Thyroid gland (tissue), 4 donors: Measurements from ENCODE around the gene NFIB. TPM values are rescaled to one million over a fixed set of nuclear protein-coding genes. Genes with fewer than 3 reads are reported as not detected.

Experiments used
- DNase-seq, 2 donors: peaks; one replicate each; pipeline ENCODE4 v3.0.0-alpha.2; 2019
- H3K27ac ChIP-seq, 3 donors: fragments of 200-600 bp; sonication (generic); 1 replicate in 2 of 3; 2 replicates in 1 of 3; pipeline ENCODE4 v1.5.1; 2016 to 2019; ENCODE audit warnings: mild to moderate bottlenecking in 1 of 3, moderate library complexity in 1 of 3
- H3K27me3 ChIP-seq: fragments of 200-600 bp; sonication (generic); one replicate; pipeline ENCODE4 v1.5.1; 2019
- H3K36me3 ChIP-seq, 2 donors: fragments of 200-600 bp; sonication (generic); one replicate each; pipeline ENCODE4 v1.5.1; 2016 to 2019
- H3K4me1 ChIP-seq, 2 donors: fragments of 200-600 bp; sonication (generic); one replicate each; pipeline ENCODE4 v1.5.1; 2017 to 2019
- H3K4me3 ChIP-seq, 3 donors: fragments of 200-600 bp; sonication (generic); replicated peaks in 1 of 3; 1 replicate in 2 of 3; 2 replicates in 1 of 3; pipeline ENCODE4 v1.5.1; 2016; ENCODE audit warnings: mild to moderate bottlenecking in 1 of 3
- H3K9me3 ChIP-seq: fragments of 200-600 bp; sonication (generic); one replicate; pipeline ENCODE4 v1.5.1; 2017
- CTCF ChIP-seq, 6 experiments: fragments of 200-600 bp in 3 of 6; fragments of 450-650 bp in 3 of 6; sonication (generic) in 3 of 6; IDR thresholded peaks; one replicate each; pipeline ENCODE4 v1.5.1; 2016 to 2019; ENCODE audit warnings: antibody characterized with exemption in 6 of 6, mild to moderate bottlenecking in 2 of 6, inconsistent platforms in 1 of 6, moderate library complexity in 1 of 6
- POLR2A ChIP-seq, 2 donors: fragments of 450-650 bp; IDR thresholded peaks; one replicate each; pipeline ENCODE4 v1.6.1; 2017; ENCODE audit warnings: antibody characterized with exemption in 2 of 2, mild to moderate bottlenecking in 2 of 2, moderate library complexity in 1 of 2
- WGBS, 2 donors: methylation state at CpG; one replicate each; pipeline ENCODE4 v1.1.5; 2017; 5-methylcytosine and 5-hydroxymethylcytosine counted together
- intact Hi-C: fragments of 100-400 bp; cut with DNase I; formaldehyde crosslinking; loops from one replicate; pipeline ENCODE4 v1.15.1; 2023
- total RNA-seq, 4 donors: library from RNA; depleted of rRNA; stranded (reverse); fragments of >200 nt; gene quantifications; one replicate each; pipeline ENCODE4 v1.2.3, GENCODE V29; 2016

Gene NFIB
- total RNA-seq, 4 donors from 2014 or later: 57.9 to 144 (median 125) TPM

GRCh38 chr9:14340219-14340873 is 26.4 kb upstream of the NFIB start:
- intact Hi-C loops: no loop called here
- no peak for DNase-seq
- no peak overlapping the region for H3K4me3 ChIP-seq
- peaks cover 6 to 14% of the 10 kb centered on the region in 2 donors for H3K4me1 ChIP-seq
- TF ChIP-seq CTCF (IDR thresholded peaks at IDR 0.05) (no peak), POLR2A (IDR thresholded peaks at IDR 0.05) (no peak)
- no peak overlapping the region for H3K27ac ChIP-seq
- WGBS, 2 donors: 76% methylated on average over 8 of the region's 8 CpGs
- H3K36me3 ChIP-seq: no peaks in the 10 kb centered on the region
- no peaks in the 10 kb centered on the region for H3K9me3 ChIP-seq
- H3K27me3 ChIP-seq: no peaks in the 10 kb centered on the region

DNA sequence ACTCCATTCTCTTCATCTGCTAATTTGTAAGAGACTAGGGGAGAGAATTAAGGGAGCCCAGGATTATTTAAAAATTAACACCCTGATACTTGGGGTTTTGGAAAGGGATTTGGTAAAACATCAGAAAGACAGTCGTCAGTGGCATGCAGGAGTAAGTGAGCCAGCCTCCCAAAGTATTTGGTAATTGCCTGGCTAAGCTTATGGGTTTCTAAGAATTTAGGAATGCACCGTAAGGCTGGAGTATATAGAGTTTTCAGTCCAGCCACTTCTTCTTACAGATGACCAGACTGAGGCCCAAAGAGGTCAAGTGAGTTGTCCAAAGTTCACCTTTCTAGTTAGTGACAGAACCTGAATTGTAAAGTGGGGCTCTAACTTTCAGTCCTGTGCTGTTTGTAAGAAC is 25.8 kb upstream of the NFIB start:
- DNase-seq: no peak
- intact Hi-C loops: no loop called here
- no peak overlapping the region for H3K27ac ChIP-seq
- H3K27me3 ChIP-seq: no peaks in the 10 kb centered on the region
- no peak overlapping the region for H3K4me3 ChIP-seq
- 88 to 93% methylated on average over 2 of the region's 2 CpGs for WGBS, 2 donors
- H3K9me3 ChIP-seq: no peaks in the 10 kb centered on the region
- TF ChIP-seq POLR2A (IDR thresholded peaks at IDR 0.05): no peak
- no peak for TF ChIP-seq CTCF (IDR thresholded peaks at IDR 0.05)
- H3K4me1 ChIP-seq: peaks cover 6 to 13% of the 10 kb centered on the region in 2 donors
- H3K36me3 ChIP-seq: no peaks in the 10 kb centered on the region

DNA sequence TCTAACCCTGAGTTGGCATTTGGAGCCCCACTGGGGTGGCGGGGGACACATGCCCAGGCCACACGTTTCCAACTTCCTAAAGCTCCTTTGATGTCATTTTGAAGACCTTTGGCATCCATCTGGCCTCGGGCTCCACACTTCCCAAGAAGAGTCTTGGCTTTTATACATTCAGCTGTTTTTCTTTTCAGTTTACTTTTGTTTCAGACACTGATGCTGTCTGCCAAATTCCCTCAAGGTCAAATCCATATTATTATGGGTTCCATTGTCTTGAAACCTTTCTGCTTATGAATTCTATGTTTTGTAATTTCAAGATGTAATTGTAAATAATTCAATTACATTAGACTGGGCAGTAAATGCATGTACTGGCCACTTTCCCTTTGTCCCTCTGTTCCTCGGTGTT is 23.7 kb upstream of the NFIB start:
- TF ChIP-seq POLR2A (IDR thresholded peaks at IDR 0.05): no peak
- Histone ChIP-seq H3K4me3 (no peak overlapping the region), H3K27ac (no peak overlapping the region), H3K4me1 (peaks cover 4 to 6% of the 10 kb centered on the region in 2 donors), H3K36me3 (no peaks in the 10 kb centered on the region), H3K9me3 (no peaks in the 10 kb centered on the region), H3K27me3 (no peaks in the 10 kb centered on the region)
- intact Hi-C loops: no loop called here
- DNase-seq: no peak
- 75 to 77% methylated on average over 4 of the region's 4 CpGs for WGBS, 2 donors

- WGBS, 2 donors: 95 to 100% methylated on average over 1 of the region's 1 CpG
- TF ChIP-seq POLR2A (IDR thresholded peaks at IDR 0.05) (no peak), CTCF (IDR thresholded peaks at IDR 0.05) (no peak)
- no peak overlapping the region for H3K4me3 ChIP-seq
- H3K9me3 ChIP-seq: no peaks in the 10 kb centered on the region
- peaks cover 0 to 2% of the 10 kb centered on the region in 2 donors for H3K4me1 ChIP-seq
- intact Hi-C loops: no loop called here
- no peaks in the 10 kb centered on the region for H3K36me3 ChIP-seq
- no peak overlapping the region for H3K27ac ChIP-seq
- DNase-seq: no peak
- no peaks in the 10 kb centered on the region for H3K27me3 ChIP-seq
Measured at GRCh38 chr9:14336244-14336643, 22.3 kb upstream of the NFIB start.

DNA sequence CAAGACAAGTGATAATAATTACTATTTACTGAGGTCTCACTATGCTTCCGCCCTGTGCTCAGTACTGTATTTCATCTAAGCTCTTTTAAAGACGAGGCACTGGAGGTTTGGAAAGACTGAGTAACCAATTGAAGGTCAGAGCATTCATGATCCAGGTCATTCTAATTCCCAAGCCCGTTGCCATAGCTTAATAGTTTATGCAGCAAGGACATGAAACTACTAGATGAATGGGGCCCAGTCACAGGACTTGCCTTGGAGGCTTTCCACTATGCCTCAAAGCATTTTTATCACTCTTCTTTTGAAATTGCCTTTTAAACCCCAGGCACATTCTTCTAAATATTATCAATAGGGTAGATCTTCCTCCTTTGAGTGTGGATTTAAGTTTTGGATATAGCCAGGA is 17.2 kb upstream of the NFIB start:
- Histone ChIP-seq H3K27ac (no peak overlapping the region), H3K4me1 (peaks cover 0 to 7% of the 10 kb centered on the region in 2 donors), H3K36me3 (no peaks in the 10 kb centered on the region), H3K4me3 (no peak overlapping the region), H3K27me3 (no peaks in the 10 kb centered on the region), H3K9me3 (no peaks in the 10 kb centered on the region)
- DNase-seq: no peak
- WGBS, 2 donors: 81 to 83% methylated on average over 3 of the region's 3 CpGs
- intact Hi-C loops: no loop called here
- TF ChIP-seq POLR2A (IDR thresholded peaks at IDR 0.05) (no peak), CTCF (IDR thresholded peaks at IDR 0.05) (no peak)
